Stimulated activated CD4-positive, alpha-beta T cell treated with anti-CD3 and anti-CD28 coated beads, TNF-alpha, amount 100 ng/mL, for 4 hours (primary cell): ENCODE results near the gene PRRT2.
"Not testable (repeated sequence)": the region's sequence is repeated elsewhere in the genome, so short reads cannot be mapped to it uniquely, and the experiment has no call there.

ENCODE experiments used
- DNase-seq, 3 experiments: peaks; one replicate each; pipeline ENCODE4 v3.0.0-alpha.2; 2020; ENCODE audit warnings: low read depth in 3 of 3

PRRT2 gene

GRCh38 chr16:29790949-29791844 is 20.8 kb upstream of the PRRT2 start:
- DNase-seq = no peak

- no peak for DNase-seq
Measured at GRCh38 chr16:29791845-29792807, 19.9 kb upstream of the PRRT2 start.

GRCh38 chr16:29793153-29793552 is 18.8 kb upstream of the PRRT2 start:
- DNase-seq = not testable (repeated sequence)

- no peak for DNase-seq
Measured at GRCh38 chr16:29794231-29794710, 17.7 kb upstream of the PRRT2 start.

- no peak for DNase-seq
Measured at GRCh38 chr16:29802416-29802935, 9.5 kb upstream of the PRRT2 start.

- no peak for DNase-seq
Measured at GRCh38 chr16:29804020-29804419, 8.0 kb upstream of the PRRT2 start.

- DNase-seq = no peak
Measured at GRCh38 chr16:29804455-29805231, 7.3 kb upstream of the PRRT2 start.

- peak; percentile 94 to 96 (median 96) for DNase-seq
Measured at GRCh38 chr16:29805232-29806098, 6.5 kb upstream of the PRRT2 start.

- peak in 1 of 3 experiments; percentile 65 for DNase-seq
Measured at GRCh38 chr16:29806099-29806579, 5.9 kb upstream of the PRRT2 start, which contains the start of gene MAZ. TSS of gene MAZ (plus strand) at chr16:29806529. CDS start at chr16:29806702, 173 bp downstream.

- DNase-seq = no peak
Measured at GRCh38 chr16:29806641-29807425, 5.2 kb upstream of the PRRT2 start.

GRCh38 chr16:29807426-29808218 is 4.4 kb upstream of the PRRT2 start:
- peak; percentile 78 to 82 (median 81) for DNase-seq

- DNase-seq = no peak
Measured at GRCh38 chr16:29808219-29808900, 3.6 kb upstream of the PRRT2 start.

GRCh38 chr16:29809031-29809747 is 2.8 kb upstream of the PRRT2 start:
- DNase-seq = no peak

GRCh38 chr16:29809850-29810698 is 1.9 kb upstream of the PRRT2 start:
- no peak for DNase-seq

- no peak for DNase-seq
Measured at GRCh38 chr16:29810699-29811169, 1.3 kb upstream of the PRRT2 start.
